A549 (cell line): Measurements from ENCODE around the gene DTHD1. TPM values are rescaled to one million over a fixed set of nuclear protein-coding genes. Genes with fewer than 3 reads are reported as not detected.
A peak's percentile ranks its signal among the peaks of the same experiment; 100 is the strongest.

Experiments
- ATAC-seq, 2 experiments: fragments of 200-7000 bp in 1 of 2; fragments of >200 bp in 1 of 2; cut with Nextera tagmentation in 1 of 2; cut with Tn5 transposase in 1 of 2; 3 replicates each; pipeline versions ENCODE4 v1.8.0 to v1.9.1; 2018 to 2020; ENCODE audit warnings: mild to moderate bottlenecking in 1 of 2, moderate library complexity in 1 of 2
- CTCF ChIA-PET: fragments of 300-600 bp; sonication (Branson Sonifier 250); formaldehyde crosslinking; extraction: SDS; loops from one replicate; lab custom pipeline; 2021; ENCODE audit warnings: antibody characterized with exemption, inconsistent platforms; lab: Yijun Ruan, JAX
- POLR2A ChIA-PET: fragments of 350-600 bp; formaldehyde crosslinking; extraction: SDS; loops from one replicate; lab custom pipeline; 2021; ENCODE audit warnings: antibody characterized with exemption, inconsistent platforms; lab: Yijun Ruan, JAX
- DNase-seq, 2 experiments: peaks; one replicate each; pipeline versions ENCODE4 v3.0.0 to v3.0.0-alpha.2; 2011 to 2016; ENCODE audit warnings: low read depth in 1 of 2, low spot score in 1 of 2
- FAIRE-seq: peaks from 2 replicates; lab custom pipeline; 2011; peaks lifted over from hg19 to GRCh38; lab: Jason Lieb, UNC
- H3K27ac ChIP-seq, 2 experiments: fragments of >200 bp; sonication (Bioruptor Twin); formaldehyde crosslinking; 3 replicates each; pipeline ENCODE4 v1.5.1; 2016 to 2017
- H3K4me1 ChIP-seq: fragments of >200 bp; sonication (Bioruptor Twin); formaldehyde crosslinking; 3 replicates; pipeline ENCODE4 v1.6.1; 2016
- H3K4me2 ChIP-seq: fragments of >200 bp; sonication (Bioruptor Twin); formaldehyde crosslinking; 3 replicates; pipeline ENCODE4 v1.6.1; 2016
- H3K4me3 ChIP-seq: fragments of >200 bp; sonication (Bioruptor Twin); formaldehyde crosslinking; 3 replicates; pipeline ENCODE4 v1.5.1; 2016
- H3K9me3 ChIP-seq: fragments of >200 bp; sonication (Bioruptor Twin); formaldehyde crosslinking; 3 replicates; pipeline ENCODE4 v1.6.1; 2016
- CHD2 ChIP-seq: fragments of 150-350 bp; IDR thresholded peaks from 2 replicates; pipeline ENCODE4 v1.6.1; 2014; ENCODE audit warnings: low read length; ENCODE audit not compliant: partially characterized antibody
- EHMT2 ChIP-seq: fragments of 200-600 bp; sonication (generic); IDR thresholded peaks from 2 replicates; pipeline ENCODE4 v1.6.1; 2016; ENCODE audit warnings: antibody characterized with exemption, low read depth, mild to moderate bottlenecking, moderate library complexity
- EP300 ChIP-seq, 2 experiments: fragments of >200 bp; sonication (Bioruptor Twin); formaldehyde crosslinking; IDR thresholded peaks; 2 replicates in 1 of 2; 3 replicates in 1 of 2; pipeline ENCODE4 v1.6.1; 2016 to 2017
- HDAC2 ChIP-seq: fragments of 200-600 bp; sonication (generic); IDR thresholded peaks from 2 replicates; pipeline ENCODE4 v1.6.1; 2016
- HEYL ChIP-seq: fragments of 250-450 bp; sonication (Bioruptor Pico); IDR thresholded peaks from 2 replicates; pipeline ENCODE4 v1.8.0; 2021; ENCODE audit warnings: mild to moderate bottlenecking, moderate library complexity
- JUNB ChIP-seq: fragments of >200 bp; sonication (Bioruptor Twin); formaldehyde crosslinking; IDR thresholded peaks from 2 replicates; pipeline ENCODE4 v1.6.1; 2016
- MAFK ChIP-seq: fragments of 450-650 bp; IDR thresholded peaks from 2 replicates; pipeline ENCODE4 v1.6.1; 2014; ENCODE audit not compliant: partially characterized antibody
- NPAS2 ChIP-seq: fragments of 250-450 bp; sonication (Bioruptor Pico); IDR thresholded peaks from 2 replicates; pipeline ENCODE4 v1.8.0; 2022; ENCODE audit warnings: mild to moderate bottlenecking, moderate library complexity, borderline replicate concordance
- PBX3 ChIP-seq: IDR thresholded peaks from 2 replicates; pipeline ENCODE4 v1.6.1; 2012
- POLR2AphosphoS2 ChIP-seq: conservative IDR thresholded peaks from 2 replicates; pipeline ENCODE4 v1.6.1; 2012; ENCODE audit warnings: low read length, improper control_type of control experiment, inconsistent platforms
- RAD21 ChIP-seq, 2 experiments: fragments of >200 bp in 1 of 2; sonication (Bioruptor Twin) in 1 of 2; formaldehyde crosslinking in 1 of 2; IDR thresholded peaks in 1 of 2; conservative IDR thresholded peaks in 1 of 2; 2 replicates in 1 of 2; 3 replicates in 1 of 2; pipeline ENCODE4 v1.6.1; 2012 to 2018; ENCODE audit warnings: inconsistent platforms in 1 of 2
- REST ChIP-seq: fragments of 200-600 bp; sonication (generic); IDR thresholded peaks from 2 replicates; pipeline ENCODE4 v1.6.1; 2016; ENCODE audit warnings: antibody characterized with exemption, mild to moderate bottlenecking, moderate library complexity
- RNF2 ChIP-seq: fragments of 200-600 bp; sonication (generic); IDR thresholded peaks from 2 replicates; pipeline ENCODE4 v1.6.1; 2016; ENCODE audit warnings: low read depth, mild to moderate bottlenecking, antibody characterized with exemption, moderate library complexity, borderline replicate concordance
- SMC3 ChIP-seq: fragments of >200 bp; sonication (Bioruptor Twin); formaldehyde crosslinking; IDR thresholded peaks from 3 replicates; pipeline ENCODE4 v1.6.1; 2018; ENCODE audit warnings: inconsistent platforms
- TFCP2L1 ChIP-seq: fragments of 250-450 bp; sonication (Bioruptor Pico); IDR thresholded peaks from 2 replicates; pipeline ENCODE4 v1.5.0; 2021; ENCODE audit warnings: mild to moderate bottlenecking
- USF2 ChIP-seq: fragments of 450-650 bp; IDR thresholded peaks from 2 replicates; pipeline ENCODE4 v1.6.1; 2014; ENCODE audit warnings: antibody characterized with exemption
- ZNF302 ChIP-seq: fragments of 250-450 bp; sonication (Bioruptor Pico); IDR thresholded peaks from 2 replicates; pipeline ENCODE4 v1.9.0; 2021; ENCODE audit warnings: inconsistent platforms, mild to moderate bottlenecking, moderate library complexity
- WGBS: methylation state at CpG from one replicate; pipeline ENCODE4 v1.1.6; 2017; ENCODE audit errors: missing lambda C conversion rate; 5-methylcytosine and 5-hydroxymethylcytosine counted together
- polyA minus RNA-seq: library from RNA; depleted of rRNA, polyadenylated mRNA; stranded (reverse); fragments of >200 nt; gene quantifications from 2 replicates; pipeline ENCODE4 v1.2.3, GENCODE V29; 2011; rRNA and poly(A)+ RNA removed
- polyA plus RNA-seq, 4 experiments: library from polyadenylated mRNA; depleted of rRNA in 3 of 4; stranded (reverse); fragments of >200 nt; fragmentation: RNase III in 1 of 4; extraction: RNeasy Plus Mini Kit Qiagen cat#74134 plus additional on column Dnase treatment in 1 of 4; gene quantifications; 2 replicates in 3 of 4; 3 replicates in 1 of 4; pipeline ENCODE4 v1.2.3, GENCODE V29; 2011 to 2017
- TF ChIP-seq, protein P1 (sequence below): IDR thresholded peaks from 2 replicates; pipeline ENCODE4 v1.6.1; 2012; ENCODE audit warnings: low read depth, borderline replicate concordance

Gene DTHD1
- not detected in 2 replicates for polyA plus RNA-seq (2011; rRNA removed)
- polyA plus RNA-seq (2012; cell fraction: cytosol; rRNA removed): not detected in 2 replicates
- polyA plus RNA-seq (2012; cell fraction: nucleus; rRNA removed): not detected in 2 replicates
- not detected in 3 replicates for polyA plus RNA-seq (2017; fragmentation: RNase III; extraction: RNeasy Plus Mini Kit Qiagen cat#74134 plus additional on column Dnase treatment)
- not detected in 2 replicates for polyA minus RNA-seq

GRCh38 chr4:36281384-36282106, at the start of gene DTHD1:
Gene DTHD1 (plus strand): TSS chr4:36281616. CDS start chr4:36281759, 143 bp downstream.
- ATAC-seq (no peak), DNase-seq (no peak)
- POLR2A ChIA-PET: no interaction called here

GRCh38 chr4:36233567-36234266, 47.7 kb upstream of the DTHD1 start:
- ATAC-seq: no peak
- no peak overlapping the region for H3K4me3 ChIP-seq
- DNase-seq: no peak
- POLR2A ChIA-PET: no interaction called here
- TF ChIP-seq SMC3 (no peak), POLR2AphosphoS2 (no peak), NPAS2 (CRISPR knock-in tag) (no peak)
- TF ChIP-seq, all 56 proteins: peak for 0
- Histone ChIP-seq H3K4me2 (no peak overlapping the region), H3K27ac (no peak overlapping the region), H3K4me1 (no peaks in the 10 kb centered on the region), H3K9me3 (no peaks in the 10 kb centered on the region)
- WGBS: 12% methylated on average over 10 of the region's 10 CpGs
- FAIRE-seq: no peak
- CTCF ChIA-PET: no interaction called here

More at GRCh38 chr4:36281384-36282106, at the start of gene DTHD1:
- WGBS: 13% methylated on average over 5 of the region's 5 CpGs
- Histone ChIP-seq H3K4me3 (no peak within 1 kb of the TSS), H3K4me2 (no peak within 1 kb of the TSS), H3K27ac (no peak within 1 kb of the TSS), H3K4me1 (no peaks in the 10 kb centered on the region), H3K9me3 (no peaks in the 10 kb centered on the region)
- CTCF ChIA-PET: no interaction called here
- FAIRE-seq: no peak
- TF ChIP-seq HEYL: no peak
- no peak for TF ChIP-seq RAD21 (conservative IDR thresholded peaks at IDR 0.05 in 1 of 2, IDR thresholded peaks at IDR 0.05 in 1 of 2)
- no peak for TF ChIP-seq HDAC2
- no peak for TF ChIP-seq EP300 (IDR thresholded peaks at IDR 0.05)
- TF ChIP-seq TFCP2L1: no peak
- no peak for TF ChIP-seq CHD2
- TF ChIP-seq MAFK: no peak
- no peak for TF ChIP-seq RNF2
- no peak for TF ChIP-seq SMC3
- no peak for TF ChIP-seq USF2
- TF ChIP-seq JUNB: no peak
- TF ChIP-seq EHMT2: no peak

DNA sequence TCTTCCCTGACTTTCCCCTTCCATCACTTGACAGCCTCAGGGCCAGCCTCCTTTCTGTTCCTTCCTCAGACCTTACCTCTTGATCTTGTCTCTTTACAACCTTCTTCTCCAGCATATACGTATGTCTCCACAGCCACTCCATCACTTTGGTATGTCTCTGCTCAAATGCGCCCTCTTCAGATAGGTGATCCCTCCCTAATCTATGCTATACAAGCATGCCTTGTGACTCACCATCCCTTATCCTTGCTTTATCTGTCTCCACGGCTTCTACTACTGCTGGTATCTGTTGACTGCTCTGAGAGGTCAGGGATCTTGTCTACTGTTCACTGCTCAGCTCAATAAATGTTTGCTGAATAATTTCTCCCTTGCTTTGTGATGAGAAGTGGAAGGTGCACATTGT, 46.1 kb upstream of the DTHD1 start:
- Histone ChIP-seq H3K27ac (no peak overlapping the region), H3K4me3 (no peak overlapping the region), H3K4me2 (no peak overlapping the region), H3K4me1 (no peaks in the 10 kb centered on the region), H3K9me3 (no peaks in the 10 kb centered on the region)
- FAIRE-seq (no peak), ATAC-seq (peak; percentile 62 to 65; a peak in 4 of 6 replicates), DNase-seq (peak in 1 of 2 experiments; percentile 18)
- TF ChIP-seq ZNF302 (CRISPR knock-in tag): no peak
- TF ChIP-seq, protein P1, sequence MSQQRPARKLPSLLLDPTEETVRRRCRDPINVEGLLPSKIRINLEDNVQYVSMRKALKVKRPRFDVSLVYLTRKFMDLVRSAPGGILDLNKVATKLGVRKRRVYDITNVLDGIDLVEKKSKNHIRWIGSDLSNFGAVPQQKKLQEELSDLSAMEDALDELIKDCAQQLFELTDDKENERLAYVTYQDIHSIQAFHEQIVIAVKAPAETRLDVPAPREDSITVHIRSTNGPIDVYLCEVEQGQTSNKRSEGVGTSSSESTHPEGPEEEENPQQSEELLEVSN: no peak
- TF ChIP-seq REST: no peak
- no peak for TF ChIP-seq PBX3
- CTCF ChIA-PET: no interaction called here
- WGBS: 0% methylated on average over 3 of the region's 3 CpGs
- POLR2A ChIA-PET: no interaction called here
